Bone marrow (tissue), 2 donors: ENCODE results near the gene RAD51B.

Experiments
- DNase-seq, 2 donors: peaks; one replicate each; lab custom pipeline; 2025; lab: John Stamatoyannopoulos, UW

Gene RAD51B

GRCh38 chr14:68487805-68488590, 668.4 kb downstream of the RAD51B start:
- DNase-seq: no peak

- DNase-seq: no peak
Observed at GRCh38 chr14:68491793-68492192, 672.2 kb downstream of the RAD51B start.

GRCh38 chr14:68492381-68493151, 673.0 kb downstream of the RAD51B start:
- no peak for DNase-seq

GRCh38 chr14:68493152-68493911, 673.8 kb downstream of the RAD51B start:
- DNase-seq: no peak

GRCh38 chr14:68495101-68496039, 675.8 kb downstream of the RAD51B start:
- DNase-seq: no peak

GRCh38 chr14:68497011-68497410, 677.4 kb downstream of the RAD51B start:
- no peak for DNase-seq

- no peak for DNase-seq
Observed at GRCh38 chr14:68499451-68499850, 679.9 kb downstream of the RAD51B start.

GRCh38 chr14:68501171-68501570, 681.6 kb downstream of the RAD51B start:
- DNase-seq: no peak

DNA sequence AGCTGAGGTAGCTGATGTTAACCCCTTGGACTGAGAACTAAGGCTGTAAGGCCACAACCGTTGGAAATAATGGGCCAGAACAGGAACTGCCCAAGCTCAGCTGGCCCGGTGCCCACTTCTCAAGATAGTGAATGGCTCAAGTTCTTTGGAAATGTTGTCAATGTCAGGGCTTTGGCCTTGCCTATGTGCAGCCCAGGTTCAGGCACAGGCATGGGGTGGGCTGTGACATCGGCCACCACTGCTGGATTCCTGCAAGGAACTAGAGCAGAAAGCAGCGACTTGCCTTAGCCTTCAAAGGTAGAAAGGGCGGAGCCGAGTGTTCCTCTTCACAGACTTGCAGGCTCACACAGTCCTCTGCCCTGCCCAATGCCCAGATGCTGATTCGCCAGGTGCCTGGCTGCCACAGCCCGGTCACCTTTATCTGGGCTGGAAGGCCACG, 682.1 kb downstream of the RAD51B start:
- no peak for DNase-seq

- no peak for DNase-seq
Observed at GRCh38 chr14:68502230-68502629, 682.7 kb downstream of the RAD51B start.

- no peak for DNase-seq
Observed at GRCh38 chr14:68503186-68503825, 683.7 kb downstream of the RAD51B start.

- DNase-seq: no peak
Observed at GRCh38 chr14:68504861-68505260, 685.3 kb downstream of the RAD51B start.

- DNase-seq: no peak
Observed at GRCh38 chr14:68506021-68506644, 686.6 kb downstream of the RAD51B start.

GRCh38 chr14:68506645-68507419, 687.3 kb downstream of the RAD51B start:
- no peak for DNase-seq

GRCh38 chr14:68507544-68508081, 688.0 kb downstream of the RAD51B start:
- DNase-seq: no peak

- DNase-seq: no peak
Observed at GRCh38 chr14:68508581-68508980, 689.0 kb downstream of the RAD51B start.

GRCh38 chr14:68509188-68509983, 689.8 kb downstream of the RAD51B start:
- DNase-seq: no peak
